BLaER1 (cell line): ENCODE measurements around the gene MID1.

Experiments used
- H3K27ac ChIP-seq: shearing (Covaris generic); formaldehyde crosslinking; 2 replicates; pipeline ENCODE4 v1.8.1; 2022
- H3K27me3 ChIP-seq: shearing (Covaris generic); formaldehyde crosslinking; 2 replicates; pipeline ENCODE4 v1.8.1; 2022
- H3K36me3 ChIP-seq: shearing (Covaris generic); formaldehyde crosslinking; 2 replicates; pipeline ENCODE4 v1.8.1; 2022
- H3K4me1 ChIP-seq: shearing (Covaris generic); formaldehyde crosslinking; 2 replicates; pipeline ENCODE4 v1.8.1; 2022
- H3K4me2 ChIP-seq: shearing (Covaris generic); formaldehyde crosslinking; 2 replicates; pipeline ENCODE4 v1.8.1; 2022
- H3K4me3 ChIP-seq: shearing (Covaris generic); formaldehyde crosslinking; 2 replicates; pipeline ENCODE4 v1.8.1; 2022
- H3K9ac ChIP-seq: shearing (Covaris generic); formaldehyde crosslinking; 2 replicates; pipeline ENCODE4 v1.8.1; 2022
- H3K9me3 ChIP-seq: shearing (Covaris generic); formaldehyde crosslinking; 2 replicates; pipeline ENCODE4 v1.8.1; 2022
- H4K20me1 ChIP-seq: shearing (Covaris generic); formaldehyde crosslinking; 2 replicates; pipeline ENCODE4 v1.8.1; 2022
- Cebpa-rat ChIP-seq: shearing (Covaris generic); IDR thresholded peaks from 2 replicates; pipeline ENCODE4 v1.8.1; 2022

Gene MID1

DNA sequence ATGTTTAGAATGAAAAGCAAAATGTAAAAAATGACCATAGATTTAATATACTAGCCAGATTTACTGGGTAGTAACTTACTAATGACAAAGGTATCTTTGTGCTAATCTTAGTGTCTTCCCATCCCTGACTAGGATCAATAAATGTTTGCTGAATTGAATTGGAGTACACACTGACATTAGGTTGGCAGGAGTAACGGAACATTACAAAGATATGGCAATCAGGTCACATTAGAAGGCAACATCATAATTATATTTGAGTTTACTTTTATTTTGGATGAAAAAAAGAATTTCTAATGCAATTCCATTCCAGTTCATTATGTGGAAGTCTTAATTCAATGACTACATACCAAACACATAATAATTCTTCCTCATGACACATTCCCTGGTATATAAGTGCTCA is 77.8 kb downstream of the MID1 start:
- Histone ChIP-seq H3K4me3 (no peak overlapping the region), H3K4me2 (no peak overlapping the region), H3K27me3 (peaks cover 97% of the 10 kb centered on the region), H3K9me3 (no peaks in the 10 kb centered on the region), H3K4me1 (no peaks in the 10 kb centered on the region), H3K27ac (no peak overlapping the region), H3K9ac (no peak overlapping the region), H4K20me1 (no peaks in the 10 kb centered on the region), H3K36me3 (no peaks in the 10 kb centered on the region)
- no peak for TF ChIP-seq Cebpa-rat

DNA sequence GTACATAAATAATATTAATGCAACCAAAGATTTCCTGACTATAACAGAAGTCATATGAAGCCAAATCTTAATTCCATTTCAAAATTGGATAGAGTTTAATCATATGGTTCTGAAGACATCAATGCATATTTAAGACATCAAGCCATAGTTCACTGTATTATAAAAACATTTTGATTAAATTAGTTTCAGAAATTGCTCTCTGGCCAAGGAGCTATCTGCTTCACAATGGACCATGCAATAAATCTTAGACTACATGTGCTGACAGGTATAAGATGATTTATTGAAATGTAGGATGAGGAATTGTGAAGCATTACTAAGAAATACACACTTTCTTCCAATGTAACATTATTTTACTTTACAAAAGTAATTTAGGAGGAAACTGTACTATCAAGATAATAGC is 81.6 kb downstream of the MID1 start:
- Histone ChIP-seq H3K4me2 (no peak overlapping the region), H3K4me1 (0 out of 2 replicates have a peak, but pooled peaks cover 4% of the 10 kb centered on the region), H3K27me3 (peaks cover 96% of the 10 kb centered on the region), H3K4me3 (no peak overlapping the region), H4K20me1 (no peaks in the 10 kb centered on the region), H3K9me3 (no peaks in the 10 kb centered on the region), H3K9ac (no peak overlapping the region), H3K27ac (no peak overlapping the region), H3K36me3 (no peaks in the 10 kb centered on the region)
- TF ChIP-seq Cebpa-rat = no peak

DNA sequence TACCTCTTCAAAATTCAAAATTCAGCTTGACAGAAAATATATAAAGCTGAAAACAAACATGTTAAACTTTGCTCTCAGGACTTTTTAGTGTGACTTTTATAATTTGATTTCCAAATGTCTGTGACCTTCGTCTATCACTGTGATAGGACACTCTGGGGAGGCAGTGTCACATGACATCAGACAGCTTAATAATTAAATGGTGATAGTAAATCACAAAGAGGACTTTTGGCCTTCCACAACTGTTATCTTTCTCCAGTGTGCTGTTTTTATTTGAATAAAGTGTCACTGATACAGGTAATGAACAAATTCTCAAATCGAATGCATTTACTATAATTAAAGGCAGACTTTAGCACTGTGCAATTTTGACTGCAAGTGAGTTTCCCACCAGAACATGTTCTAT is 83.1 kb downstream of the MID1 start:
- no peak overlapping the region for H3K9ac ChIP-seq

DNA sequence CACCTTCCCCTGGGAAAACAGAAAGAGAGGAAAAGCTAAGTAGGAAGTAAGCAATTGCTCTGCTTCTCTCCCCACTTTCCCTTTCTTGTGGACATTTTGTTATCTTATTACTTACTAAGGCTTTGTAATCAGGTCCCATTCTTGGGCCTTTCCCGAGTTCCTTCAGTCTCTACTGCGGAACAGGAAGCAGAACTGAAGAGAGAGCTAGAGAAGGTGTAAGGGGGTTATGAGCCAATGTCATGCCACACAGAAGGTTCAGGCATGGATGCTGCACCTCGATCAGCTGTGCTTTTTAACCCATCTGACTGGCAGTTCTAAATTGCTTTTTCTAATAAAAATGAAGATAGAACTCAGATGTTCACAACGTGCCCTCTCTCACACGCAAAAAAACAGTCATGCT is 83.6 kb downstream of the MID1 start:
- Histone ChIP-seq H3K27me3 (peaks cover 91% of the 10 kb centered on the region), H3K27ac (no peak overlapping the region), H3K9me3 (no peaks in the 10 kb centered on the region), H3K4me1 (0 out of 2 replicates have a peak, but pooled peaks cover 4% of the 10 kb centered on the region), H3K36me3 (no peaks in the 10 kb centered on the region), H3K4me2 (no peak overlapping the region), H3K4me3 (no peak overlapping the region), H3K9ac (no peak overlapping the region), H4K20me1 (no peaks in the 10 kb centered on the region)
- no peak for TF ChIP-seq Cebpa-rat

More for the DNA sequence above, 83.1 kb downstream of the MID1 start:
- Histone ChIP-seq H3K36me3 (no peaks in the 10 kb centered on the region), H3K4me1 (0 out of 2 replicates have a peak, but pooled peaks cover 4% of the 10 kb centered on the region), H3K9me3 (no peaks in the 10 kb centered on the region), H3K4me3 (no peak overlapping the region), H3K27ac (no peak overlapping the region), H4K20me1 (no peaks in the 10 kb centered on the region), H3K27me3 (peaks cover 91% of the 10 kb centered on the region), H3K4me2 (no peak overlapping the region)
- TF ChIP-seq Cebpa-rat = no peak

DNA sequence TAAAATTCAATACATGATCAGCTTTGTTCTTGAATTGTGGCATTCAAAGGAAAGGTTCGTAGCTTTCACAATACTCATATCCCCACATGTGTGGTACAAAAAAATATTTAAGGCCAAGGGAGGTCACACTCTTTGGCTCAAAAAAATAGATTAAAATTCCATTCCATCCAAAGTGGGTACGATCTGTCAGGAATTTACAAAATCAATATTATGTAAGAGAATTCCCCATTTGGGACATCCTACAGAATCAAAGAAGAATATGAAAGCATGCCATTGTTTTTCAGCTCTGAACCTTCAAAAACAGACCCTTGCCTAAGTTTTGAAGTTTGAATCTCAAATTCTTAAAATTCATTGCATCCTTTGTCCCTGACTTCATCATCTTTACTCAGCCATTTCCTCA is 85.8 kb downstream of the MID1 start:
- Histone ChIP-seq H4K20me1 (no peaks in the 10 kb centered on the region), H3K36me3 (no peaks in the 10 kb centered on the region), H3K27me3 (peaks cover 92% of the 10 kb centered on the region), H3K4me2 (no peak overlapping the region), H3K4me3 (no peak overlapping the region), H3K4me1 (0 out of 2 replicates have a peak, but pooled peaks cover 4% of the 10 kb centered on the region), H3K9ac (no peak overlapping the region), H3K27ac (no peak overlapping the region), H3K9me3 (no peaks in the 10 kb centered on the region)
- no peak for TF ChIP-seq Cebpa-rat

DNA sequence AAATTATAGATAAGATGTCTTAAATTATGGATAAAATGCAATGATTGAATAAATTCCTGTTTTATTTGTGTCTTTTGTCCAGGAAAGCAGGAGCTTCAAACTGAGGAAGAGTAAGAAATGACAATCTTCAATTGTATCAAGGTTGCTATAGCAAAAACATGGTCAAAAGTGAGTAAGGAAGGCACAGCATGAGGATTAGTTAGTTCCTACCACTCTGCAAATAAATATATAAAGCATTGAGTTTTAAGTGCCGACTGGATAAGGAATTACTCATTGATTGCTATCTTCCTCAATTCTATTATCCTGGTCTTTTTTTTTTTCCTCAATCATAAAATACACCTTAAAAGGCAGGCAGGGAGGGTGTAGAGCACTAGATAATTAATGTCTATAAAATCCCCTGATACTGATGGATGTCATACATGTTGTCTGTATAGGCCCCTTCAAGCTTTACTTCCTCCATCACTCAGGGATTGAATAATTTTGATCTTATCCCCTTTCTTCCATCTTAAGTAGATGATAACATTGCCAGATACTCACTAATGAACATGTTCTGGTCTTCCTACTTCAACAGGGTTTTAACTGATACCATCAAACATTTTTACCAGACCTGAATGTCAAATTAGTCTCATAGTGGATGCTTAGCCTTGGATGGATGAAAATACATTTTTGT is 86.6 kb downstream of the MID1 start:
- Histone ChIP-seq H3K27me3 (peaks cover 93% of the 10 kb centered on the region), H4K20me1 (no peaks in the 10 kb centered on the region), H3K4me2 (no peak overlapping the region), H3K9me3 (no peaks in the 10 kb centered on the region), H3K9ac (no peak overlapping the region), H3K36me3 (no peaks in the 10 kb centered on the region), H3K4me1 (0 out of 2 replicates have a peak, but pooled peaks cover 4% of the 10 kb centered on the region), H3K4me3 (no peak overlapping the region), H3K27ac (no peak overlapping the region)
- no peak for TF ChIP-seq Cebpa-rat

DNA sequence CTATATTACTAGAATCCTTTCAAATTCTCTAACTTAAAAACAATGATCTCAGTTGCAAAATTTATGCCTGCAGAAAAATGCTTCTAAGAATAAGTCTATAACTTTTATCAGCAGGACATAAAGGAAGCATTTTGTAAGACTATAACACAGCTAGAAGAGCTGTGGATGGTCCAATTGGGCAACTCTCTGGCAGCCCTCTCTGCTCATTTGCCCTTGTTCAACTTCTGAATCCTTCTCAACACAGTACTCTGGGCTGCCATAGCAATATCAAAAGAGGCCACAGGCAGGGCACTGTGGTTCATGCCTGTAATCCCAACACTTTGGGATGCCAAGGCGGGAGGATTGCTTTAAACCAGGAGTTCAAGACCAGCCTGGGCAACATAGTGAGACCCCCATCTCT is 88.5 kb downstream of the MID1 start:
- Histone ChIP-seq H3K36me3 (no peaks in the 10 kb centered on the region), H3K4me1 (0 out of 2 replicates have a peak, but pooled peaks cover 4% of the 10 kb centered on the region), H3K9ac (no peak overlapping the region), H3K27ac (no peak overlapping the region), H3K9me3 (no peaks in the 10 kb centered on the region), H3K4me2 (no peak overlapping the region), H3K27me3 (peaks cover 92% of the 10 kb centered on the region), H3K4me3 (no peak overlapping the region), H4K20me1 (no peaks in the 10 kb centered on the region)
- no peak for TF ChIP-seq Cebpa-rat

DNA sequence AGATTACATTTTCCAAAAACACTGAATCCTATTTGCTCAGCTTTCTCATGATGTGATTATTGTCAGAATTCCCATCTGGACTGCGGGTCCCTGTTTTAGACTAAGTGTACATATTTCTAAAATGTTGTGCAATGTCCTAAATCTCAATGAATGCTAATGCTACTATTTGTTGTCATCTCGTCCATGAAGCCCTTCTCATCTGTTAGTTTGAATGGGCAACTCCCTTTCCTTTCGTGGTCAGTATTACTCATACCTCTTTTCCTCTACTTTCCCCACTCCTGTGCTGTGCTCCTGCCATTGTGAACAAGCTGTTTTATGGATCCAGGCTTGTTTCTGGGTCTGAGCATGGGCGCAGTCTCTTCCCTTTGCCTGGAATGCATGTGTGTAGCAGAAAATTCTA is 91.0 kb downstream of the MID1 start:
- no peak for TF ChIP-seq Cebpa-rat
- Histone ChIP-seq H3K4me2 (no peak overlapping the region), H3K9ac (no peak overlapping the region), H3K4me3 (no peak overlapping the region), H3K27ac (no peak overlapping the region), H4K20me1 (no peaks in the 10 kb centered on the region), H3K36me3 (no peaks in the 10 kb centered on the region), H3K9me3 (no peaks in the 10 kb centered on the region), H3K27me3 (peaks cover 90% of the 10 kb centered on the region), H3K4me1 (no peaks in the 10 kb centered on the region)

DNA sequence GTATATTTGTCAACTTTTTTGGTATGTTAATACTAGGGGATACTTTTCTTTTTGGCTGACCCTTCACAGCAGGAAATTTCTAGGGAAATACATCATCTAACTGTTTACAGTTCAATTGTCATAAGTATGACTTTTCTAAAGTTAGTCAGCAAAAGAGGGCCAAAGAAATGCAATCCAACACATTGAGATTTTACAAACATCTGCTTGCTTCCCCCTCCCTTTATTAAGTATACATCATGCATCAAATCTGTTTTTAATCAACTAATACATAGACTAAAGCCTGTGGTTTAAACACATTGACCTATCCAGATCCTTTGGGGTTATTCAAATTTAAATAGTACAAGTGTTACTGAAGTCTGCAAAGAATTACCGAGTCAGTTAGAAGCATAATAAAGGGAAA is 93.9 kb downstream of the MID1 start:
- Histone ChIP-seq H3K9ac (no peak overlapping the region), H4K20me1 (no peaks in the 10 kb centered on the region), H3K4me3 (no peak overlapping the region), H3K4me1 (no peaks in the 10 kb centered on the region), H3K27ac (no peak overlapping the region), H3K4me2 (no peak overlapping the region), H3K36me3 (no peaks in the 10 kb centered on the region), H3K27me3 (peaks cover 88% of the 10 kb centered on the region), H3K9me3 (no peaks in the 10 kb centered on the region)
- TF ChIP-seq Cebpa-rat = no peak

DNA sequence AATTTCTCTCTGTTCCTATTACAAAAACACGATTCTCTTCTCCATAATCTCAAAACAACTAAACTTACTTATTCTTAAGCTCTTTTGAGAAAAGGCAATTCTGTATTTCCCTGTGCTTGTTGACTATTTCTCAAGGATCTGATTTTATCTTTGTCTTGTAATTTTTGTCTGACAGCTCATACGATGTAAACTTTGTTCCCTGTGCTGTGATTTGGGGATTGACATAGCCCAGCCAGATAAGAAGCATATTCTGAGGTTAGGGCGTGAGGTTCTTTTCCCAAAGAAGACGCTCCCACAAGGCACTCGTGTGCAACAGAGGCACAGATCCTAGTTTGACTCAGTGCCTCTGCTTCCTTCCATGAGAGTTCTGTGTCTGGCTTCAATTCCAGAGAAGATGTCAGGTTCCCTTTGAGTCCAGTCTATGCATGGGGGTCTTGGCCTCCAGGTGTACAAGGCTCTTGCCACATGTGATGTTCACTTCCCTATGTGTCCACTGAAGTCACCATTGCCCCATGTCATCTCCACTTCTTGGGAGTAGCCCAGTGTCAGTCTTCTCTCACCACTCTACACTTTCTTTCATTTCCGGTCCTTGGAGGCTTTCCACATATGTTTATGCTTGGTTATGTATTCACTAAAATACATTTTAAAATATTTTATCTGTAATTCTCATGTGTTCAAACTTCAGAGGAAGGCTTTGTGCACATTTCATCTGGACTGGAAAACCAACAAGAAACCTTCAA is 94.8 kb downstream of the MID1 start:
- Histone ChIP-seq H3K9me3 (no peaks in the 10 kb centered on the region), H3K9ac (no peak overlapping the region), H3K4me1 (no peaks in the 10 kb centered on the region), H4K20me1 (no peaks in the 10 kb centered on the region), H3K27ac (no peak overlapping the region), H3K27me3 (peaks cover 90% of the 10 kb centered on the region), H3K4me2 (no peak overlapping the region), H3K4me3 (no peak overlapping the region), H3K36me3 (no peaks in the 10 kb centered on the region)
- no peak for TF ChIP-seq Cebpa-rat
